VCaP (cell line): ENCODE results near the gene HTR6.
A peak's percentile ranks its signal among the peaks of the same experiment; 100 is the strongest.

ENCODE experiments used
- H3K27ac ChIP-seq: fragments of 450-650 bp; 2 replicates; pipeline ENCODE4 v1.5.1; 2017
- CTCF ChIP-seq: fragments of 450-650 bp; conservative IDR thresholded peaks from 2 replicates; pipeline ENCODE4 v1.5.1; 2017; ENCODE audit warnings: mild to moderate bottlenecking, moderate library complexity

The HTR6 gene

GRCh38 chr1:19658186-19658585, 6.5 kb upstream of the HTR6 start:
- no peak overlapping the region for H3K27ac ChIP-seq
- TF ChIP-seq CTCF = no peak

GRCh38 chr1:19661721-19662228, 2.9 kb upstream of the HTR6 start:
- no peak overlapping the region for H3K27ac ChIP-seq
- peak; percentile 83 for TF ChIP-seq CTCF

- TF ChIP-seq CTCF = no peak
- H3K27ac ChIP-seq = no peak overlapping the region
Observed at GRCh38 chr1:19662313-19662712, 2.4 kb upstream of the HTR6 start.

GRCh38 chr1:19665186-19665495, 466 bp downstream of the HTR6 start:
- peak overlapping the region; percentile 60; the same call in 1 of the 2 replicates for H3K27ac ChIP-seq
- no peak for TF ChIP-seq CTCF

- TF ChIP-seq CTCF = no peak
- H3K27ac ChIP-seq = no peak overlapping the region; the same call in 1 of the 2 replicates
Observed at GRCh38 chr1:19665496-19666465, 1.1 kb downstream of the HTR6 start.

GRCh38 chr1:19668888-19669287, 4.2 kb downstream of the HTR6 start:
- TF ChIP-seq CTCF = no peak
- H3K27ac ChIP-seq = no peak overlapping the region

GRCh38 chr1:19670787-19671186, 6.1 kb downstream of the HTR6 start:
- no peak overlapping the region for H3K27ac ChIP-seq
- no peak for TF ChIP-seq CTCF
